Thymus (tissue), 11 donors: Measurements from ENCODE around the gene EGFR. TPM values are rescaled to one million over a fixed set of nuclear protein-coding genes. Genes with fewer than 3 reads are reported as not detected.

Experiments used
- DNase-seq, 9 donors: peaks; one replicate each; pipeline ENCODE4 v3.0.0-alpha.2; 2013; ENCODE audit warnings: low spot score in 9 of 9, low read depth in 6 of 9, missing footprints in 1 of 9
- H3K27ac ChIP-seq, 2 donors: one replicate each; pipeline ENCODE4 v1.5.1; 2013; ENCODE audit warnings: control low read depth in 1 of 2, low read depth in 1 of 2, low read length in 1 of 2, mild to moderate bottlenecking in 1 of 2, moderate library complexity in 1 of 2
- H3K27me3 ChIP-seq, 2 donors: one replicate each; pipeline ENCODE4 v1.5.1; 2013; ENCODE audit warnings: low read length in 1 of 2; ENCODE audit not compliant: control insufficient read depth in 2 of 2, insufficient read depth in 1 of 2
- H3K36me3 ChIP-seq, 2 donors: one replicate each; pipeline ENCODE4 v1.5.1; 2013; ENCODE audit warnings: low read length in 1 of 2, mild to moderate bottlenecking in 1 of 2, moderate library complexity in 1 of 2; ENCODE audit not compliant: control insufficient read depth in 2 of 2, insufficient read depth in 2 of 2
- H3K4me1 ChIP-seq, 2 donors: one replicate each; pipeline ENCODE4 v1.5.1; 2013; ENCODE audit warnings: low read length in 2 of 2; ENCODE audit not compliant: control insufficient read depth in 2 of 2, insufficient read depth in 2 of 2
- H3K4me3 ChIP-seq, 2 donors: one replicate each; pipeline ENCODE4 v1.5.1; 2013; ENCODE audit warnings: low read length in 2 of 2, control low read depth in 1 of 2, mild to moderate bottlenecking in 1 of 2
- H3K9me3 ChIP-seq, 2 donors: one replicate each; pipeline ENCODE4 v1.5.1; 2013; ENCODE audit warnings: low read length in 1 of 2, mild to moderate bottlenecking in 1 of 2; ENCODE audit not compliant: control insufficient read depth in 2 of 2, insufficient read depth in 1 of 2
- WGBS: extraction: QIAGEN DNeasy Blood & Tissue Kit; methylation state at CpG from one replicate; pipeline ENCODE4 v1.1.7; 2013; 5-methylcytosine and 5-hydroxymethylcytosine counted together
- polyA plus RNA-seq: library from polyadenylated mRNA; stranded (reverse); fragments of 200-250 nt; gene quantifications from one replicate; pipeline ENCODE4 v1.2.3, GENCODE V29; 2013
- total RNA-seq: library from RNA; stranded (reverse); fragments of 120-200 nt; gene quantifications from one replicate; pipeline ENCODE4 v1.2.4, GENCODE V29; 2013
- donor health status: healthy.

The EGFR gene
- total and polyA plus RNA-seq, 2 donors: 14.2 to 19.5 TPM

GRCh38 chr7:55108401-55108800 lies 89.6 kb downstream of the EGFR start:
- Histone ChIP-seq H3K4me1 (peaks cover 0 to 23% of the 10 kb centered on the region in 2 donors), H3K27me3 (peaks cover 0 to 6% of the 10 kb centered on the region in 2 donors), H3K9me3 (peaks cover 0 to 2% of the 10 kb centered on the region in 2 donors), H3K4me3 (no peak overlapping the region), H3K36me3 (no peaks in the 10 kb centered on the region), H3K27ac (peak overlapping the region in 1 of 2 donors; percentile 41)
- 95% methylated on average over 5 of the region's 5 CpGs for WGBS
- no peak for DNase-seq

- peaks cover 0 to 23% of the 10 kb centered on the region in 2 donors for H3K4me1 ChIP-seq
- peaks cover 0 to 2% of the 10 kb centered on the region in 2 donors for H3K9me3 ChIP-seq
These were observed 90.0 kb downstream of the EGFR start for GRCh38 chr7:55108818-55109217.

GRCh38 chr7:55109404-55110167 lies 90.8 kb downstream of the EGFR start:
- H3K27me3 ChIP-seq: no peaks in the 10 kb centered on the region
- WGBS: 73% methylated on average over 8 of the region's 8 CpGs
- DNase-seq: peak in 1 of 9 donors; percentile 24
- H3K27ac ChIP-seq: peak overlapping the region; percentile 65 to 67
- H3K9me3 ChIP-seq: no peaks in the 10 kb centered on the region
- no peaks in the 10 kb centered on the region for H3K36me3 ChIP-seq
- H3K4me1 ChIP-seq: peaks cover 0 to 21% of the 10 kb centered on the region in 2 donors
- no peak overlapping the region for H3K4me3 ChIP-seq

More at GRCh38 chr7:55108818-55109217, 90.0 kb downstream of the EGFR start:
- WGBS: 64% methylated on average over 3 of the region's 3 CpGs
- Histone ChIP-seq H3K4me3 (no peak overlapping the region), H3K27me3 (peaks cover 0 to 6% of the 10 kb centered on the region in 2 donors), H3K27ac (peak overlapping the region in 1 of 2 donors; percentile 41), H3K36me3 (no peaks in the 10 kb centered on the region)
- DNase-seq: no peak

GRCh38 chr7:55110282-55110992 lies 91.6 kb downstream of the EGFR start:
- Histone ChIP-seq H3K27me3 (no peaks in the 10 kb centered on the region), H3K4me3 (no peak overlapping the region), H3K36me3 (no peaks in the 10 kb centered on the region), H3K4me1 (peaks cover 0 to 21% of the 10 kb centered on the region in 2 donors), H3K27ac (peak overlapping the region; percentile 36 to 67), H3K9me3 (no peaks in the 10 kb centered on the region)
- no peak for DNase-seq
- WGBS: 73% methylated on average over 14 of the region's 14 CpGs

GRCh38 chr7:55110993-55111361 lies 92.2 kb downstream of the EGFR start:
- no peaks in the 10 kb centered on the region for H3K36me3 ChIP-seq
- no peaks in the 10 kb centered on the region for H3K27me3 ChIP-seq
- H3K27ac ChIP-seq: peak overlapping the region; percentile 36 to 67
- no peak overlapping the region for H3K4me3 ChIP-seq
- no peak for DNase-seq
- H3K4me1 ChIP-seq: peaks cover 0 to 21% of the 10 kb centered on the region in 2 donors
- WGBS: 85% methylated on average over 9 of the region's 9 CpGs
- H3K9me3 ChIP-seq: no peaks in the 10 kb centered on the region

- WGBS: 92% methylated on average over 11 of the region's 11 CpGs
- no peak for DNase-seq
- peaks cover 0 to 21% of the 10 kb centered on the region in 2 donors for H3K4me1 ChIP-seq
- peak overlapping the region; percentile 36 to 67 for H3K27ac ChIP-seq
- H3K36me3 ChIP-seq: no peaks in the 10 kb centered on the region
- H3K4me3 ChIP-seq: no peak overlapping the region
- no peaks in the 10 kb centered on the region for H3K9me3 ChIP-seq
- no peaks in the 10 kb centered on the region for H3K27me3 ChIP-seq
These were observed 93.2 kb downstream of the EGFR start for GRCh38 chr7:55112056-55112455.

GRCh38 chr7:55113760-55114540 lies 95.1 kb downstream of the EGFR start:
- no peak for DNase-seq
- Histone ChIP-seq H3K27me3 (no peaks in the 10 kb centered on the region), H3K4me1 (peaks cover 0 to 15% of the 10 kb centered on the region in 2 donors), H3K9me3 (no peaks in the 10 kb centered on the region), H3K36me3 (no peaks in the 10 kb centered on the region), H3K4me3 (no peak overlapping the region), H3K27ac (no peak overlapping the region)
- 69% methylated on average over 3 of the region's 3 CpGs for WGBS

GRCh38 chr7:55117286-55117685 lies 98.5 kb downstream of the EGFR start:
- H3K27ac ChIP-seq: no peak overlapping the region
- no peaks in the 10 kb centered on the region for H3K36me3 ChIP-seq
- H3K9me3 ChIP-seq: no peaks in the 10 kb centered on the region
- H3K27me3 ChIP-seq: no peaks in the 10 kb centered on the region
- peaks cover 0 to 6% of the 10 kb centered on the region in 2 donors for H3K4me1 ChIP-seq
- H3K4me3 ChIP-seq: no peak overlapping the region
- WGBS: 92% methylated on average over 7 of the region's 7 CpGs
- no peak for DNase-seq
